SW 1271 (cell line): Measurements from ENCODE around the gene UMAD1.

Experiments used
- DNase-seq, 2 experiments: peaks; one replicate each; lab custom pipeline; 2025; lab: John Stamatoyannopoulos, UW

The UMAD1 gene

DNA sequence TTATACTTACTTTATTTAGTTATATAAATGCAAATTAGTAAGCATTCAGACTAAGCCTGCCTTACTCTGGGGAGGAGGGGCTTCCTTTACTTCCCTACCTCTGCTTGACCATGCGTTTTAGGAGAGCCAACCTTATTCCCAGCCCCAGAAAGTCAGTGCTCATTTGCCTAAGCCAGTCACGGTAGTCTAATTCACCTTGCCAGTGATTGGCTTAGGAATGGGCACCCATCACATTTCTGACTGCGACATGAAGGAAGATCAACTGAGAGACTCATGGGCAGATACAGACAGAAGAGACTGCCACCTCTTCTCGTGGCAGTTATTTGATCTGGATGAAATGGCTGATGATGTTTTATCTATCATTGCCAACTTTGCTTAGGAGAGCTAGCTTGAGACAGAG lies 48.4 kb downstream of the UMAD1 start:
- no peak for DNase-seq

GRCh38 chr7:7693881-7694280 lies 53.3 kb downstream of the UMAD1 start:
- peak; percentile 59 to 88 for DNase-seq

DNA sequence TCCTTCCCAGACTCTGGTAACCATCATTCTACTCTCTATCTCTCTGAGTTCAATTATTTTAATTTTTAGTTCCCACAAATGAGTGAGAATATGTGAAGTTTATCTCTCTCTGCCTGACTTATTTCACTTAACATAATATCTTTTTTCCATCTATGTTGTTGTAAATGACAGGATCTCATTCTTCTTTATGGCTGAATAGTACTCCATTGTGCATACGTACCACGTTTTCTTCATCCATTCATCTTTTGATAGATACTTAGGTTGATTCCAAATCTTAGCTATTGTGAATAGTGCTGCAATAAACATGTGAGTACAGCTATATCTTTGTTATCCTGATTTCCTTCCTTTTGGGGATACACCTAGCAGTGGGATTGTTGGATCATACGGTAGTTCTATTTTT lies 54.0 kb downstream of the UMAD1 start:
- DNase-seq = no peak

- no peak for DNase-seq
Measured at GRCh38 chr7:7695111-7695817, 54.7 kb downstream of the UMAD1 start.

DNA sequence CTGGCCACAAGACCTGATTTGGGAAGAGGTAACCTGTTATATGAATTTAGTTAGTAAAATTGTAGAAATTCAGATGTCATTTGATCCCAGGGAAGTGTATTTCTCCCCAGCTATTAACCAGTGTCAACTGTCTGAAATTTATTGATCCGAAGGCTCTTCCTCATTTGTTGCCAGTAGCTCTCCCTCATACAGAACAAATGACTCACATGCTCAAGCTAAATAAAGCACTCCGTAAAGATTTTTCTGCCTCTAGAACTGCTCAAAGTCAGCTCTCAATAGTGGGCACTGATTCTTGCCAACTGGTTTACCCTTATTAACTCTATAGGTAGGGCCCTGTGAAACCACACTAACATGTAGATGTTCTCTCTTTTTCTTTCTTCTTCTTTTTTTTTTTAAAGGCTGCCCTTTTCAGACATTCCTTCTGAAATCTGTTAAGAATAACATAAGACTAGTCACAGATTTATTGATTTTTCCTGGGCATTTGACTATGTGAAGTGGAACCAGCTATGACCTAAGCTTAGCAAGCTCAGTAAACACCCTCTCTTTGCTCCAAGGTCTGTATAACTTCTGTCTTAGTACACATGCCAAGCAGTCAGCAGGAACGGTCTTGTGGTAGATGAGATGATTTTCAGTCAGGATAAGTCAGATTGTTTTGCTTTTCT lies 56.0 kb downstream of the UMAD1 start:
- no peak for DNase-seq

- no peak for DNase-seq
Measured at GRCh38 chr7:7698930-7699329, 58.4 kb downstream of the UMAD1 start.

- DNase-seq = no peak
Measured at GRCh38 chr7:7699380-7699779, 58.8 kb downstream of the UMAD1 start.

DNA sequence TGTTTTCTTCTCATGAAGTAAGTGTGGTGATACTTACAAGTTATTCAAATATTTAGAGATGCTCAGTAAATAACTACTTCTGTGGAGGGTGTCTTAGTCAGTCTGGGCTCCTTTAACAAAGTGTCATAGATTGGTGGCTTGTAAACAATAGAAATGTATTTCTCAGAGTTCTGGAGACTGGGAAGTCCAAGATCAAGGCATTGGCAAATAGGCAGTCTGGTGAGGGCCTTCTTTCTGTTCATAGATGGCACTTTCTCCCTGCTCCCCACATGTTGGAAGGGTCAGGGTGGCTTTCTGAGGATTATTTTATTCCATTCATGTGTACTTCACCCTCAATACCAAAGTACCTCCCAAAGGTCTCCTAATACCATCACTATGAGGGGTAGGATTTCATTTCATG lies 59.4 kb downstream of the UMAD1 start:
- DNase-seq = no peak

GRCh38 chr7:7701527-7701926 lies 61.0 kb downstream of the UMAD1 start:
- no peak for DNase-seq

DNA sequence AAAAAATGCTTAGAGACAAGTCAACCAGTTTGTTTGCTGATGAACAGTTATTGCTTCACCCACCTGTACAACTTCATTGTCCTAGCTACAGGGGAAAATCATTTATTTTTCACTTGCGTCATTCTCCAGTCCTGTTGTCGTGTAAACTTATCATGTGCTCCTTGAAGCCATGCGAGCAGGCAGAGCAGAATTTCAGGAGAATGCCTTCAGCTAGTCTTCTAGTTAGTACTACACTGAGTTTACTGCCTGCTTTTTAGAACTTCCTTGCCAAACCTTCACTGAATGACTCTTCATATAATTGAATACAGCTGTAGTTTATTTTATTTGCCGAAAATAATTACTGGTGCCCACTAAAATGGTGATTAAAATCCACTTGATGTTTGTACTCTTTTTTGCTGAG lies 62.3 kb downstream of the UMAD1 start:
- no peak for DNase-seq

DNA sequence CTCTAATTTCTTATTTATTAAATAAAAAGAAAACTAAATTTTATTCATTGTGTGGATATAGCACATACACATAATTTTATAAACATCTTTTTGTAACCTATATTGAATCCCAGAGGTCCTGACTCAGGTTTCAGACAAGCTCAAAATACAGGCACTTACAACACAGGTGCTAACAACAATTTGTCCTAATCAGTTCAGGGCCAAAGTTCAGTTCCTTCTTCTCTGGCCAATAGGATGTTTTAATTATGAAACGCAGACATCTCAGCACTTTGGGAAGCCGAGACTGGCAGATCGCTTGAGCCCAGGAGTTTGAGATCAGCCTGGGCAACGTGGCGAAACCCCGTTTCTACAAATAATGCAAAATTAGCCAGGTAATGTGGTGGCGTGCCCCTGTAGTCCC lies 62.9 kb downstream of the UMAD1 start:
- DNase-seq = no peak

DNA sequence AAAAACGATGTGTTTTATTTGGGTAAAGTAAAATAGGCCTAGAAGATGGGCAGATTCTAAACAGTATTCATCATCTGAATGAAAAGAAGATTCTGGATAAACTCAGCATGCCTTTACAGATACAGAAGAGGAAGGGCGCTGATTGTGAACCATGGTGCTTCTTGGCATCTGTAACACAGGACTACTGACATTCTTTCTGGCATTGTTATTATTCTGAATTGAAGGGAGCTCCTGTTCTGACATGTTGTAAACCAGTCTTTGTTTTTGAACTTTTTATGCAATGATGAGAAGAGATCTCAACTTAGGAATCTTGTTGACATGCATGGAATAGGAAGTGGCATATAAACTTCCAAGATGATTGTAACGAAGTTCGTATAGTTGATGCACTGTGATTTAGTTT lies 64.3 kb downstream of the UMAD1 start:
- DNase-seq = no peak

GRCh38 chr7:7705318-7705717 lies 64.8 kb downstream of the UMAD1 start:
- no peak for DNase-seq

DNA sequence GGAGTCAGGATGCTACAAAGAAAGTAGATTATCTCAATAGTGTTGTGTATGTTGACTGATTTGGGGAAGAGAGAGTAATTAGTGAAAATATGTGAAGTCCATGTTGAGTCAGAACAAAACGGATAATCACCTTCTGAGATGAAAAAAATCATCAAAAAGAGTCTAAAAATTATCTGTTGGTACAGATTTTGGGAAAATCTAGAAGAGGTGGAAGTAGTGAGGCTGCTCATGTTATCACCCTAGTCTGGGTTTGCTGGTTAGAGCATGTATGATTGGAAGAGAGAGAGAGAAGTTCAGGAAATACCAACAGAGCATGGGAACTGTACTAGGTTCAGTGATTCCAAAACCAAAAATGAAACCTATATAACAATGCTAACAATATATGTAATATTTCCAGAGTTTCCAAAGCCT lies 65.6 kb downstream of the UMAD1 start:
- no peak for DNase-seq

DNA sequence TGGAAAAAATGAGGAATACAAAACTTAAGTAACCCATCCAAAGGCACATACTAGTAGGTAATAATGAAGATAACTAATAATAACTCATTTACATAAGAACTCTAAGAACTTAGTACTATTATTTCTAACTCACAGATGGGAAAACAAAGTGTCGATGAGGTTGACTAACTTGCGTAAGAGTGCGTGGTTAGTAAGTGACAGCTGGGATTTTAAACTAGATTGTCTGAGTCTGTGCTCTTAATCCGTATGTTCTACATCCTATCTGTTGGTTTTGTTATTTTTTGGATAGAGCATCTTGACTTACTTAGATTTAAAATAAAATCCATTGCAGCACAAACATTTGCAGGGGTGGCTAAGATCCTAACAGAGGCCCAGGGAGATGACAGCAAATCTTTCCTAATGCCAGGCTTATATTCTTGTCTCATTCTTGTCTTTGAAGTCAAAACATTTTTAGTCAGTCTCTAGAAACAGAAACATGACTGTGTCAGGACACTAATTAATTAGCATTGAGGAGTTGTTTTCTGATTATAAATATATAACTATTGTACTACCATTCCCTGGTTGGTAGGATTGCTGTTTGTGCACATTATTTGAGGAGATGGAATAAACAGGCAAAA lies 66.1 kb downstream of the UMAD1 start:
- no peak for DNase-seq

DNA sequence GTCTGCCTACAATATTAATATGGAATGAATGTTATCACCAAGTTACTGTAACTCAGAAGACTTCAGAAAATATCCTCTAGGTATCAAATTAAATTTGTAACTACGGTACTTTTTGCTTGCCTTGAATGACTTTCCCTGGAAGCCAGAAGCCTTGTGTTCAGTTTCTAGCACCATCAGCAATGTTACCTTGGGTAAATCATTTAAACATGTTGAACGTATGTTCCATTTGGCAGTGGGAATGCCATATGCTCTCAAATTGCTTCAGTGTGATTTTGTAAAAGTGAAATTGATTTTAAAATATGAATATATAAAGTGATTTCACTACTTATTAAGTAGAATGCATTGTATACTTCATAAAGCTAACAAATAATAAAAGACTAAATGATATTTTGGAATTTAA lies 66.7 kb downstream of the UMAD1 start:
- no peak for DNase-seq

GRCh38 chr7:7707806-7708205 lies 67.3 kb downstream of the UMAD1 start:
- no peak for DNase-seq

GRCh38 chr7:7709291-7709690 lies 68.7 kb downstream of the UMAD1 start:
- DNase-seq = no peak

- DNase-seq = no peak
Measured at GRCh38 chr7:7710469-7710868, 69.9 kb downstream of the UMAD1 start.

GRCh38 chr7:7713730-7714129 lies 73.2 kb downstream of the UMAD1 start:
- DNase-seq = no peak

DNA sequence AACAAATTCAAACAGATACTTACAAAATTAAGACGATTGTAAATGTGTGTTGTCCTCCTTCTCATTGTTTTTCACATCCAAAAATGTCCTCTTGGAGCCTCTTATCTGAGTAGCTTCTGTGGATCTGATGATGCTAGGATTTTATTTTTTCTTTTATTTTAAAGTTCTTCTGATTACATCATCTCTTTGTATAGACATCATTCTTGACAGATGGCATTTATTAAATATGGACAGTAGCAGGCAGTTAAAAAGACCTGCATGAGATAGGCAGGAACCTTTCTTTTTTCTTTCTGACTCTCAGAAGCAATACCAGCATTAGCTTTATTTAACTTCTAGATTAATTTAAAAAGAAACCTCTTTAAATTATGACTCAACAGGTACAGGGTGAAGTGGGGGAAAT lies 77.9 kb downstream of the UMAD1 start, which contains the start of gene RPA3:
RPA3 (minus strand) TSS at position 116 of the 400 bp plus-strand sequence. CDS start 78,189 bp downstream, outside the sequence.
- no peak for DNase-seq

DNA sequence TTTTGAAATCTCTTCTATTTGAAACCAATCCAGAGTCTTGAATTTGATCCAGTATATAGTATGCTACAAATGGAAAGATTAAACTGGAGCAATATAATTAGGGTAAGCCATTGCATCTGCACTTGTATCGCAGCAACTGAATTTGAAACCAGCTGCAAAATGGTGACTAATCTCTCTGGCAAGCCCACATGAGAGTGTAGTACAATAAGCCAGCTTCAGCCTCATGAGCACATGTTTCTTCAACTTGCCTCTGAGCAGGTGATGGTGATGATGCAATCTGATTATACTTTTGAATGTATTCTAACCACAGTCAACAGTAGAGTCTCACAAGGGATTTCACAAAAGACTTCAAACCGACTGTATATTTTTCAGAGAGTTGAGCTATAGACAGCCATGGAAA lies 78.7 kb downstream of the UMAD1 start:
- no peak for DNase-seq

DNA sequence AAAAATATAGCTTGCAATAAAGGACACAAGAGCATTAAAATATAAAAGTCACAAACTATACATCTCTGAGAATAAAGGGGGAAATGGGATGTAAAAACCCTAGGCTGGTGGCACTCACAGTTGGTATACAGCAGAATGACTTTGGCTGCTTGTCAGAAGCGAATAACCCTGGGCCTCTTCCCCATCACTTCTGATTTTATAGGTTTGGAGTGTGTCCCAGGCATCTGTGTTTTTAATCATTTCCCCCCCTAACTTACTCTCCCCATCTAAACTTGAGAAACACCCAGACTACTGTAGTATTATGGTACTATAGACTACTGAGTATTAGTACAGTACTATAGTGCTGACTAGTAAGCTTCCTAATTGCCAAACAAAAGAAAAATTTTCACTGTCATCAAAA lies 79.6 kb downstream of the UMAD1 start:
- no peak for DNase-seq
